Stomach (tissue), 9 donors: ENCODE data around the gene FANCC. TPM values are rescaled to one million over a fixed set of nuclear protein-coding genes. Genes with fewer than 3 reads are reported as not detected.

Source experiments
- DNase-seq, 2 donors: peaks; one replicate each; pipeline versions ENCODE4 v3.0.0 to v3.0.0-alpha.2; 2013 to 2019
- H3K27ac ChIP-seq, 5 donors: fragments of 200-600 bp in 4 of 5; sonication (generic) in 4 of 5; one replicate each; pipeline ENCODE4 v1.5.1; 2013 to 2019; ENCODE audit warnings: mild to moderate bottlenecking in 1 of 5, moderate library complexity in 1 of 5
- H3K27me3 ChIP-seq, 3 donors: fragments of 200-600 bp; sonication (generic); one replicate each; pipeline ENCODE4 v1.5.1; 2017 to 2019; ENCODE audit warnings: mixed run types in 1 of 3
- H3K36me3 ChIP-seq, 4 donors: fragments of 200-600 bp; sonication (generic); 1 replicate in 3 of 4; 2 replicates in 1 of 4; pipeline ENCODE4 v1.5.1; 2016 to 2019
- H3K4me1 ChIP-seq, 4 donors: fragments of 200-600 bp; sonication (generic); one replicate each; pipeline ENCODE4 v1.5.1; 2016 to 2019
- H3K4me3 ChIP-seq, 4 donors: fragments of 200-600 bp; sonication (generic) in 3 of 4; one replicate each; pipeline ENCODE4 v1.5.1; 2016 to 2019; ENCODE audit warnings: mild to moderate bottlenecking in 1 of 4
- H3K9me3 ChIP-seq, 4 donors: fragments of 200-600 bp; sonication (generic); one replicate each; pipeline ENCODE4 v1.5.1; 2016 to 2019
- CTCF ChIP-seq, 7 experiments: fragments of 450-650 bp in 4 of 7; fragments of 200-600 bp in 3 of 7; sonication (generic) in 3 of 7; IDR thresholded peaks; one replicate each; pipeline ENCODE4 v1.5.1; 2016 to 2019; ENCODE audit warnings: antibody characterized with exemption in 7 of 7, control low read depth in 2 of 7, mild to moderate bottlenecking in 1 of 7
- EP300 ChIP-seq: sonication (generic); formaldehyde crosslinking; IDR thresholded peaks from one replicate; pipeline ENCODE4 v1.6.1; 2017; ENCODE audit warnings: antibody characterized with exemption
- POLR2A ChIP-seq, 4 donors: fragments of 450-650 bp; IDR thresholded peaks; one replicate each; pipeline ENCODE4 v1.6.1; 2016; ENCODE audit warnings: antibody characterized with exemption in 4 of 4, control low read depth in 2 of 4, mild to moderate bottlenecking in 1 of 4, moderate library complexity in 1 of 4
- POLR2AphosphoS5 ChIP-seq, 3 donors: sonication (generic); formaldehyde crosslinking; IDR thresholded peaks; one replicate each; pipeline ENCODE4 v1.6.1; 2016; ENCODE audit warnings: antibody characterized with exemption in 3 of 3
- WGBS, 5 donors: extraction: QIAGEN DNeasy Blood & Tissue Kit in 3 of 5; methylation state at CpG; one replicate each; pipeline versions ENCODE4 v1.1.5 to v1.1.7; 2013 to 2018; 5-methylcytosine and 5-hydroxymethylcytosine counted together
- intact Hi-C: fragments of 100-400 bp; cut with DNase I; formaldehyde crosslinking; loops from one replicate; pipeline ENCODE4 v1.15.1; 2023; ENCODE audit warnings: low total_unique reads
- polyA plus RNA-seq, 3 donors: library from polyadenylated mRNA; stranded (reverse); fragments of 200-250 nt; gene quantifications; one replicate each; pipeline ENCODE4 v1.2.3, GENCODE V29; 2013
- total RNA-seq, 5 donors: library from RNA; depleted of rRNA; stranded (reverse); fragments of >200 nt; gene quantifications; one replicate each; pipeline versions ENCODE4 v1.1.0 to v1.2.3, GENCODE V29; 2014 to 2016
- donor health status: healthy with polysubstance abuse.
- donor health status: Bipolar disorder and iron deficiency.
- donor health status: healthy.

FANCC gene
- total and polyA plus RNA-seq, 8 donors: 3.1 to 24.5 (median 7.1) TPM

- Histone ChIP-seq H3K4me1 (peaks cover 73 to 100% (median 89%) of the 10 kb centered on the region in 4 donors), H3K27me3 (no peaks in the 10 kb centered on the region), H3K36me3 (peaks cover 19 to 56% (median 30%) of the 10 kb centered on the region in 4 donors), H3K9me3 (no peaks in the 10 kb centered on the region), H3K27ac (peak overlapping the region; percentile 10 to 91 (median 86)), H3K4me3 (peak overlapping the region in 2 of 4 donors; percentile 4 to 25)
- 31 to 45% (median 39%) methylated on average over 13 of the region's 13 CpGs for WGBS, 5 donors
- TF ChIP-seq CTCF (IDR thresholded peaks at IDR 0.05) (no peak), EP300 (no peak), POLR2AphosphoS5 (IDR thresholded peaks at IDR 0.05) (no peak), POLR2A (IDR thresholded peaks at IDR 0.05) (no peak)
- intact Hi-C loops: no loop called here
- peak in 1 of 2 donors; percentile 62 for DNase-seq
Measured at GRCh38 chr9:95061916-95062595, 255.5 kb downstream of the FANCC start.

- DNase-seq: no peak
- TF ChIP-seq POLR2AphosphoS5 (IDR thresholded peaks at IDR 0.05): no peak
- TF ChIP-seq CTCF (IDR thresholded peaks at IDR 0.05): no peak
- no peak for TF ChIP-seq EP300
- TF ChIP-seq POLR2A (IDR thresholded peaks at IDR 0.05): no peak
- peaks cover 19 to 47% (median 30%) of the 10 kb centered on the region in 4 donors for H3K36me3 ChIP-seq
- H3K9me3 ChIP-seq: no peaks in the 10 kb centered on the region
- H3K4me1 ChIP-seq: peaks cover 79 to 100% (median 90%) of the 10 kb centered on the region in 4 donors
- H3K27me3 ChIP-seq: no peaks in the 10 kb centered on the region
- intact Hi-C loops: no loop called here
- no peak overlapping the region for H3K4me3 ChIP-seq
- WGBS, 5 donors: 51 to 69% (median 64%) methylated on average over 2 of the region's 2 CpGs
- H3K27ac ChIP-seq: peak overlapping the region in 3 of 5 donors; percentile 86 to 93 (median 91)
Measured at GRCh38 chr9:95060916-95061315, 256.6 kb downstream of the FANCC start.

GRCh38 chr9:95060234-95060633 is 257.3 kb downstream of the FANCC start:
- Histone ChIP-seq H3K9me3 (no peaks in the 10 kb centered on the region), H3K4me1 (peaks cover 78 to 100% (median 90%) of the 10 kb centered on the region in 4 donors)
- no peak for DNase-seq

GRCh38 chr9:95058795-95059386 is 258.6 kb downstream of the FANCC start:
- no peak for TF ChIP-seq POLR2AphosphoS5 (IDR thresholded peaks at IDR 0.05)
- H3K4me1 ChIP-seq: peaks cover 67 to 100% (median 91%) of the 10 kb centered on the region in 4 donors
- intact Hi-C loops: no loop called here
- DNase-seq: no peak
- H3K4me3 ChIP-seq: peak overlapping the region; percentile 5 to 30 (median 13)
- peaks cover 19 to 34% (median 26%) of the 10 kb centered on the region in 4 donors for H3K36me3 ChIP-seq
- no peaks in the 10 kb centered on the region for H3K27me3 ChIP-seq
- no peaks in the 10 kb centered on the region for H3K9me3 ChIP-seq
- peak overlapping the region; percentile 12 to 93 (median 86) for H3K27ac ChIP-seq
- 69 to 75% (median 71%) methylated on average over 7 of the region's 7 CpGs for WGBS, 5 donors

More at GRCh38 chr9:95060234-95060633, 257.3 kb downstream of the FANCC start:
- intact Hi-C loops: no loop called here
- peaks cover 19 to 42% (median 30%) of the 10 kb centered on the region in 4 donors for H3K36me3 ChIP-seq
- no peaks in the 10 kb centered on the region for H3K27me3 ChIP-seq
- 19 to 37% (median 27%) methylated on average over 5 of the region's 5 CpGs for WGBS, 5 donors
- peak overlapping the region in 1 of 4 donors; percentile 30 for H3K4me3 ChIP-seq
- H3K27ac ChIP-seq: peak overlapping the region in 4 of 5 donors; percentile 80 to 93 (median 88)
- no peak for TF ChIP-seq POLR2AphosphoS5 (IDR thresholded peaks at IDR 0.05)

GRCh38 chr9:95058121-95058785 is 259.3 kb downstream of the FANCC start:
- H3K9me3 ChIP-seq: no peaks in the 10 kb centered on the region
- H3K4me1 ChIP-seq: peaks cover 67 to 100% (median 88%) of the 10 kb centered on the region in 4 donors
- no peaks in the 10 kb centered on the region for H3K27me3 ChIP-seq
- WGBS, 5 donors: 50 to 63% (median 62%) methylated on average over 7 of the region's 7 CpGs
- peak overlapping the region; percentile 32 to 93 (median 86) for H3K27ac ChIP-seq
- intact Hi-C loops: no loop called here
- TF ChIP-seq EP300: no peak
- no peak for TF ChIP-seq CTCF (IDR thresholded peaks at IDR 0.05)
- TF ChIP-seq POLR2A (IDR thresholded peaks at IDR 0.05): no peak
- no peak for TF ChIP-seq POLR2AphosphoS5 (IDR thresholded peaks at IDR 0.05)
- peaks cover 15 to 28% (median 20%) of the 10 kb centered on the region in 4 donors for H3K36me3 ChIP-seq
- H3K4me3 ChIP-seq: peak overlapping the region; percentile 8 to 30 (median 26)
- DNase-seq: peak in 1 of 2 donors; percentile 38
